Measurements from ENCODE around the gene ZNF670. TPM values are rescaled to one million over a fixed set of nuclear protein-coding genes. Genes with fewer than 3 reads are reported as not detected.

ZNF670 gene
- total RNA-seq, 1 experiment from 2014 or later: 13.9 TPM

- Histone ChIP-seq H3K56ac (ENCODE audit: insufficient read length, low read depth, low read length) (no peak overlapping the region), H3K27ac (ENCODE audit: insufficient read length, low read depth, low read length) (no peak overlapping the region), H3K4ac (ENCODE audit: low read depth, low read length) (no peak overlapping the region), H4K20me1 (ENCODE audit: control insufficient read depth, insufficient read depth, insufficient read length) (no peaks in the 10 kb centered on the region), H4K8ac (replicated peaks; ENCODE audit: insufficient read length, low read depth, low read length) (no peak overlapping the region), H2BK5ac (ENCODE audit: insufficient read length, low read length) (no peak overlapping the region), H2BK15ac (ENCODE audit: low read depth, low read length) (no peak overlapping the region), H2BK120ac (ENCODE audit: low read depth, low read length, poor library complexity, severe bottlenecking) (no peak overlapping the region), H4K5ac (ENCODE audit: insufficient read length, low read depth, low read length) (no peak overlapping the region), H3K23me2 (ENCODE audit: insufficient read length, low read depth, low read length, poor library complexity, severe bottlenecking) (no peaks in the 10 kb centered on the region), H3T11ph (ENCODE audit: low read length) (no peak overlapping the region), H3K9ac (ENCODE audit: extremely low read depth, insufficient read length, low read length) (no peak overlapping the region), H3K27me3 (ENCODE audit: insufficient read depth, low read length) (no peaks in the 10 kb centered on the region), H3K18ac (ENCODE audit: insufficient read length, low read depth, low read length) (no peak overlapping the region), H2AFZ (ENCODE audit: low read length) (no peak overlapping the region), H2BK12ac (ENCODE audit: insufficient read length, low read depth, low read length) (no peak overlapping the region), H3K79me1 (ENCODE audit: insufficient read depth, low read depth, low read length, poor library complexity, severe bottlenecking) (peaks cover 10% of the 10 kb centered on the region), H2BK20ac (ENCODE audit: low read depth, low read length, poor library complexity, severe bottlenecking) (no peak overlapping the region), H2AK5ac (ENCODE audit: insufficient read length, low read length) (no peak overlapping the region), H4K91ac (ENCODE audit: insufficient read length, low read depth, low read length) (no peak overlapping the region), H3K4me2 (ENCODE audit: insufficient read depth, insufficient read length, low read length) (no peak overlapping the region), H3K14ac (ENCODE audit: insufficient read depth, low read length) (no peak overlapping the region), H3K23ac (ENCODE audit: insufficient read length, low read depth, low read length) (no peak overlapping the region), H3K9me3 (ENCODE audit: control insufficient read depth, low read depth, low read length) (peaks cover 78% of the 10 kb centered on the region), H3K4me1 (ENCODE audit: insufficient read depth, low read length) (no peaks in the 10 kb centered on the region), H3K79me2 (ENCODE audit: insufficient read depth, low read length) (peaks cover 13% of the 10 kb centered on the region)
- no peak overlapping the region for H3K27ac Mint-ChIP-seq
- H3K9me3 Mint-ChIP-seq: peaks cover 96 to 98% of the 10 kb centered on the region in 2 experiments
- H3K36me3 Mint-ChIP-seq (ENCODE audit: insufficient read depth in 1 of 3, low read depth in 3 of 3): peaks cover 93 to 99% (median 97%) of the 10 kb centered on the region in 3 experiments
- no CpG with 5 or more reads among the region's 5 CpGs for WGBS (ENCODE audit: extremely low coverage, insufficient read length, low lambda C conversion rate)
- no peaks in the 10 kb centered on the region for H3K4me1 Mint-ChIP-seq
- H3K4me3 Mint-ChIP-seq: no peak overlapping the region
- no peak for TF ChIP-seq CTCF (conservative IDR thresholded peaks at IDR 0.05)
- no peak for DNase-seq
- H3K27me3 Mint-ChIP-seq (ENCODE audit: low read depth): no peaks in the 10 kb centered on the region; the same call in none of the 2 replicates
These were observed 35.2 kb downstream of the ZNF670 start for GRCh38 chr1:247043406-247043805.
